Measurements from ENCODE around the gene ASB5. TPM values are rescaled to one million over a fixed set of nuclear protein-coding genes. Genes with fewer than 3 reads are reported as not detected.
A peak's percentile ranks its signal among the peaks of the same experiment; 100 is the strongest.

ASB5 gene
- total RNA-seq, 2 donors from 2014 or later, result 2.6 to 5.0 TPM

- H3K36me3 ChIP-seq, result no peaks in the 10 kb centered on the region
- no peaks in the 10 kb centered on the region for H3K9me3 ChIP-seq
- TF ChIP-seq POLR2AphosphoS5 (IDR thresholded peaks at IDR 0.05) (peak; percentile 82), POLR2A (IDR thresholded peaks at IDR 0.05) (no peak)
- no peaks in the 10 kb centered on the region for H3K27me3 ChIP-seq (replicated peaks; ENCODE audit: insufficient read depth)
- intact Hi-C loops (cut with DNase I), result no loop called here
- H3K27ac ChIP-seq, result peak overlapping the region; percentile 48 to 64
- H3K4me3 ChIP-seq, result no peak overlapping the region
- H3K4me1 ChIP-seq (replicated peaks), result no peaks in the 10 kb centered on the region
- DNase-seq (ENCODE audit: low spot score), result peak; percentile 41
- 7% methylated on average over 7 of the region's 7 CpGs for WGBS
These were observed 30.8 kb downstream of the ASB5 start for GRCh38 chr4:176238157-176238610.

DNA sequence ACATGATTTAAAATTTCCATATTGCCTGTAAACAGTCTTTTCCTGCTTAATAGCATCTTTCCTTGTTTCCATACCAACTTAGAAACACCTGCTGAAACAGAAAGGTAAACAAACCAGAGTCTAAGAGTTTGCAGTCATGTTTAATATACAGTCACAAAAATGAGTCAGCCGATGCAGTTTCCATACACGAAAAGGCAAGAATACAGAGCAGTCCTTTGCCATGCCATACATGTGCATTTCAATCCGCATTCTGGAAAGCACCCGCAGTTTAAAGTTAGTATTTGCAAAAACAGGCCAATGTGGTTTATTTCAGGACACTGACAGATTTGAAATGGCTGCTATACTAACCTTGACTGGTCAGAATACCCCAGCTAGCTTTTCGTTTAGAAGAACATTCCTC lies 32.1 kb downstream of the ASB5 start:
- no peaks in the 10 kb centered on the region for H3K27me3 ChIP-seq (replicated peaks; ENCODE audit: insufficient read depth)
- no peak for DNase-seq (ENCODE audit: low spot score)
- H3K4me1 ChIP-seq (replicated peaks), result no peaks in the 10 kb centered on the region
- TF ChIP-seq POLR2AphosphoS5 (IDR thresholded peaks at IDR 0.05) (no peak), POLR2A (IDR thresholded peaks at IDR 0.05) (no peak)
- intact Hi-C loops (cut with DNase I), result no loop called here
- no peaks in the 10 kb centered on the region for H3K36me3 ChIP-seq
- 53% methylated on average over 5 of the region's 5 CpGs for WGBS
- no peak overlapping the region for H3K4me3 ChIP-seq
- no peaks in the 10 kb centered on the region for H3K9me3 ChIP-seq
- peak overlapping the region; percentile 48 to 64 for H3K27ac ChIP-seq

- intact Hi-C loops (cut with DNase I), result loop anchor here (5.0 kb wide), 1 partner anchor 44 kb away; no protein-coding TSS in a partner anchor
- H3K27ac ChIP-seq, result peak overlapping the region in 1 of 2 donors; percentile 6
- H3K4me3 ChIP-seq, result no peak overlapping the region
- H3K9me3 ChIP-seq, result no peaks in the 10 kb centered on the region
- no peaks in the 10 kb centered on the region for H3K36me3 ChIP-seq
- DNase-seq (ENCODE audit: low spot score), result no peak
- H3K27me3 ChIP-seq (replicated peaks; ENCODE audit: insufficient read depth), result no peaks in the 10 kb centered on the region
- H3K4me1 ChIP-seq (replicated peaks), result no peaks in the 10 kb centered on the region
- TF ChIP-seq POLR2AphosphoS5 (IDR thresholded peaks at IDR 0.05), result no peak
- TF ChIP-seq, protein P1, sequence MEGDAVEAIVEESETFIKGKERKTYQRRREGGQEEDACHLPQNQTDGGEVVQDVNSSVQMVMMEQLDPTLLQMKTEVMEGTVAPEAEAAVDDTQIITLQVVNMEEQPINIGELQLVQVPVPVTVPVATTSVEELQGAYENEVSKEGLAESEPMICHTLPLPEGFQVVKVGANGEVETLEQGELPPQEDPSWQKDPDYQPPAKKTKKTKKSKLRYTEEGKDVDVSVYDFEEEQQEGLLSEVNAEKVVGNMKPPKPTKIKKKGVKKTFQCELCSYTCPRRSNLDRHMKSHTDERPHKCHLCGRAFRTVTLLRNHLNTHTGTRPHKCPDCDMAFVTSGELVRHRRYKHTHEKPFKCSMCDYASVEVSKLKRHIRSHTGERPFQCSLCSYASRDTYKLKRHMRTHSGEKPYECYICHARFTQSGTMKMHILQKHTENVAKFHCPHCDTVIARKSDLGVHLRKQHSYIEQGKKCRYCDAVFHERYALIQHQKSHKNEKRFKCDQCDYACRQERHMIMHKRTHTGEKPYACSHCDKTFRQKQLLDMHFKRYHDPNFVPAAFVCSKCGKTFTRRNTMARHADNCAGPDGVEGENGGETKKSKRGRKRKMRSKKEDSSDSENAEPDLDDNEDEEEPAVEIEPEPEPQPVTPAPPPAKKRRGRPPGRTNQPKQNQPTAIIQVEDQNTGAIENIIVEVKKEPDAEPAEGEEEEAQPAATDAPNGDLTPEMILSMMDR (IDR thresholded peaks at IDR 0.05), result no peak
- TF ChIP-seq POLR2A (IDR thresholded peaks at IDR 0.05), result no peak
- WGBS, result 70% methylated on average over 4 of the region's 4 CpGs
These were observed 38.2 kb downstream of the ASB5 start for GRCh38 chr4:176230836-176231235.

- Histone ChIP-seq H3K4me3 (no peak overlapping the region), H3K36me3 (no peaks in the 10 kb centered on the region), H3K27me3 (replicated peaks; ENCODE audit: insufficient read depth) (no peaks in the 10 kb centered on the region), H3K9me3 (no peaks in the 10 kb centered on the region), H3K4me1 (replicated peaks) (no peaks in the 10 kb centered on the region), H3K27ac (no peak overlapping the region)
- 51% methylated on average over 4 of the region's 4 CpGs for WGBS
- TF ChIP-seq, protein P1 (IDR thresholded peaks at IDR 0.05), result no peak
- TF ChIP-seq POLR2AphosphoS5 (IDR thresholded peaks at IDR 0.05) (no peak), POLR2A (IDR thresholded peaks at IDR 0.05) (no peak)
- intact Hi-C loops (cut with DNase I), result loop anchor here (5.0 kb wide), 1 partner anchor 42 kb away; no protein-coding TSS in a partner anchor
- DNase-seq (ENCODE audit: low spot score), result no peak
These were observed 39.4 kb downstream of the ASB5 start for GRCh38 chr4:176229645-176230044.

GRCh38 chr4:176226736-176227135 lies 42.3 kb downstream of the ASB5 start:
- intact Hi-C loops (cut with DNase I), result no loop called here
- 71% methylated on average over 5 of the region's 5 CpGs for WGBS
- no peak overlapping the region for H3K27ac ChIP-seq
- DNase-seq (ENCODE audit: low spot score), result no peak
- no peaks in the 10 kb centered on the region for H3K36me3 ChIP-seq
- TF ChIP-seq POLR2A (IDR thresholded peaks at IDR 0.05), result no peak
- TF ChIP-seq POLR2AphosphoS5 (IDR thresholded peaks at IDR 0.05), result no peak
- TF ChIP-seq, protein P1 (IDR thresholded peaks at IDR 0.05), result no peak
- no peak overlapping the region for H3K4me3 ChIP-seq
- no peaks in the 10 kb centered on the region for H3K4me1 ChIP-seq (replicated peaks)
- no peaks in the 10 kb centered on the region for H3K27me3 ChIP-seq (replicated peaks; ENCODE audit: insufficient read depth)
- H3K9me3 ChIP-seq, result no peaks in the 10 kb centered on the region

DNA sequence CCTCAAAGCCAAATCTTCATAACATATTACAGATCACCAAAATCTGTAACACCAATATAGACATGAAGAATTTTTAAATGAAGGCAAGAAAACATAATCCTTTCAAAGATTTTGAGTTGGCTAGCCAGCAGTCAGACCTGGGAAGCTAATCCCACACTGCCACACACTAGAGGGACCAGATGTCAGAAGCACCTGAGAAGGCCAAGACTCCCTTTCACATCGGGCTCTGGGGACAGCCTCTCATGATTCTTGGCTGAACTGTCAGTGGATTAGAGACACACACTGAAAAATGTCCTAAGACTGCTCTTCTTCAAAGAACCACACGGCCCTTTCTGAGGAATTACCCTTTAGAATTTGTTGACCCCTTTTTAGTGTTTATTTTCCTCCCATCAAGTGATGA lies 45.5 kb downstream of the ASB5 start:
- Histone ChIP-seq H3K4me3 (no peak overlapping the region), H3K4me1 (replicated peaks) (no peaks in the 10 kb centered on the region), H3K27ac (no peak overlapping the region), H3K9me3 (no peaks in the 10 kb centered on the region), H3K27me3 (replicated peaks; ENCODE audit: insufficient read depth) (no peaks in the 10 kb centered on the region), H3K36me3 (no peaks in the 10 kb centered on the region)
- WGBS, result 65% methylated on average over 2 of the region's 2 CpGs
- TF ChIP-seq POLR2A (IDR thresholded peaks at IDR 0.05) (no peak), POLR2AphosphoS5 (IDR thresholded peaks at IDR 0.05) (no peak)
- TF ChIP-seq, protein P1 (IDR thresholded peaks at IDR 0.05), result no peak
- intact Hi-C loops (cut with DNase I), result no loop called here
- no peak for DNase-seq (ENCODE audit: low spot score)

Data from prostate gland (tissue), 2 donors.